PC-3 (cell line): ENCODE results near the gene SIM2.

Experiments used
- CTCF ChIP-seq: fragments of 300-600 bp; sonication (generic); conservative IDR thresholded peaks from 2 replicates; pipeline ENCODE4 v1.5.1; 2017; ENCODE audit warnings: antibody characterized with exemption, low read depth, mild to moderate bottlenecking, low read length
- EZH2 ChIP-seq: fragments of 300-600 bp; sonication (generic); IDR thresholded peaks from one replicate; pipeline ENCODE4 v1.6.1; 2017; ENCODE audit warnings: antibody characterized with exemption, mild to moderate bottlenecking, low read length; ENCODE audit not compliant: unreplicated experiment
- EZH2phosphoT487 ChIP-seq: fragments of 300-600 bp; sonication (generic); IDR thresholded peaks from 2 replicates; pipeline ENCODE4 v1.6.1; 2018; ENCODE audit warnings: mild to moderate bottlenecking, antibody characterized with exemption, low read length, borderline replicate concordance

GRCh38 chr21:36719614-36720013 lies 20.7 kb downstream of the SIM2 start:
- TF ChIP-seq CTCF (no peak), EZH2 (no peak), EZH2phosphoT487 (no peak)
